Stomach (tissue), 9 donors: ENCODE measurements around the gene LDLRAD3. TPM values are rescaled to one million over a fixed set of nuclear protein-coding genes. Genes with fewer than 3 reads are reported as not detected.

Experiments
- DNase-seq, 2 donors: peaks; one replicate each; pipeline versions ENCODE4 v3.0.0 to v3.0.0-alpha.2; 2013 to 2019
- H3K27ac ChIP-seq, 5 donors: fragments of 200-600 bp in 4 of 5; sonication (generic) in 4 of 5; one replicate each; pipeline ENCODE4 v1.5.1; 2013 to 2019; ENCODE audit warnings: mild to moderate bottlenecking in 1 of 5, moderate library complexity in 1 of 5
- H3K27me3 ChIP-seq, 3 donors: fragments of 200-600 bp; sonication (generic); one replicate each; pipeline ENCODE4 v1.5.1; 2017 to 2019; ENCODE audit warnings: mixed run types in 1 of 3
- H3K36me3 ChIP-seq, 4 donors: fragments of 200-600 bp; sonication (generic); 1 replicate in 3 of 4; 2 replicates in 1 of 4; pipeline ENCODE4 v1.5.1; 2016 to 2019
- H3K4me1 ChIP-seq, 4 donors: fragments of 200-600 bp; sonication (generic); one replicate each; pipeline ENCODE4 v1.5.1; 2016 to 2019
- H3K4me3 ChIP-seq, 4 donors: fragments of 200-600 bp; sonication (generic) in 3 of 4; one replicate each; pipeline ENCODE4 v1.5.1; 2016 to 2019; ENCODE audit warnings: mild to moderate bottlenecking in 1 of 4
- H3K9me3 ChIP-seq, 4 donors: fragments of 200-600 bp; sonication (generic); one replicate each; pipeline ENCODE4 v1.5.1; 2016 to 2019
- EP300 ChIP-seq: sonication (generic); formaldehyde crosslinking; IDR thresholded peaks from one replicate; pipeline ENCODE4 v1.6.1; 2017; ENCODE audit warnings: antibody characterized with exemption
- POLR2A ChIP-seq, 4 donors: fragments of 450-650 bp; IDR thresholded peaks; one replicate each; pipeline ENCODE4 v1.6.1; 2016; ENCODE audit warnings: antibody characterized with exemption in 4 of 4, control low read depth in 2 of 4, mild to moderate bottlenecking in 1 of 4, moderate library complexity in 1 of 4
- POLR2AphosphoS5 ChIP-seq, 3 donors: sonication (generic); formaldehyde crosslinking; IDR thresholded peaks; one replicate each; pipeline ENCODE4 v1.6.1; 2016; ENCODE audit warnings: antibody characterized with exemption in 3 of 3
- WGBS, 5 donors: extraction: QIAGEN DNeasy Blood & Tissue Kit in 3 of 5; methylation state at CpG; one replicate each; pipeline versions ENCODE4 v1.1.5 to v1.1.7; 2013 to 2018; 5-methylcytosine and 5-hydroxymethylcytosine counted together
- intact Hi-C: fragments of 100-400 bp; cut with DNase I; formaldehyde crosslinking; loops from one replicate; pipeline ENCODE4 v1.15.1; 2023; ENCODE audit warnings: low total_unique reads
- polyA plus RNA-seq, 3 donors: library from polyadenylated mRNA; stranded (reverse); fragments of 200-250 nt; gene quantifications; one replicate each; pipeline ENCODE4 v1.2.3, GENCODE V29; 2013
- total RNA-seq, 5 donors: library from RNA; depleted of rRNA; stranded (reverse); fragments of >200 nt; gene quantifications; one replicate each; pipeline versions ENCODE4 v1.1.0 to v1.2.3, GENCODE V29; 2014 to 2016
- TF ChIP-seq, protein P1 (sequence below), 7 experiments: fragments of 450-650 bp in 4 of 7; fragments of 200-600 bp in 3 of 7; sonication (generic) in 3 of 7; IDR thresholded peaks; one replicate each; pipeline ENCODE4 v1.5.1; 2016 to 2019; ENCODE audit warnings: antibody characterized with exemption in 7 of 7, control low read depth in 2 of 7, mild to moderate bottlenecking in 1 of 7
- donor health status: healthy with polysubstance abuse.
- donor health status: Bipolar disorder and iron deficiency.
- donor health status: healthy.

LDLRAD3 gene
- total and polyA plus RNA-seq, 8 donors: 2.0 to 22.8 (median 7.9) TPM

DNA sequence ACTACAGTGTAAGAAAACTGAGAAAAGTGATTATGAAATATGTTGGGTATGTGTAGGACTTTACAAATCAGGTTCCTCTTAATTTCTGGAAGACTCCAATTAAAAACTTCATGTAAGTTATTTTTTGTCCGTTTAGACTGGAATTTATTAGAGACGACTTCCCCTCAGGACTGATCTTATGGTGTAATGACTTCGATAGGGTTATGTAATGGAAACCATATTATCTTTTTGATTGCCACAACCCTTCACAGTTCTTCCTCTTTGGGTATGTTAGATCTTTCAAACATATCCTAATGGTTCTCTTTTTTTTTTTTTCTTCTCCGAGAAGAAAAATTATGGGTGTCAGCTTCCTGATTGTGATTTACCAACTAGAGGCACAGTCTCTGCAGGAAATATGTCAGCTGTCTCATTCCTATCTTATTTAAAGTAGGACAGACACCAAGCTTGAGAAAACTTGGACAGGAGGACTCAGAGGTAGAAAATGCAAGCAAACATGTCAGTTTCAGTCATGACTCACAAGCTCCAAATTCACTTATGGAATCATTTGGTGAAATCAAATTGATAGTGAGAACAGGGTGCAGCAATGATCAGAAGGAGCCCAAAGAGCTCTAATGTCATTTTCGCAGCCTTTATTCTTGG is 11.1 kb upstream of the LDLRAD3 start:
- TF ChIP-seq, protein P1, sequence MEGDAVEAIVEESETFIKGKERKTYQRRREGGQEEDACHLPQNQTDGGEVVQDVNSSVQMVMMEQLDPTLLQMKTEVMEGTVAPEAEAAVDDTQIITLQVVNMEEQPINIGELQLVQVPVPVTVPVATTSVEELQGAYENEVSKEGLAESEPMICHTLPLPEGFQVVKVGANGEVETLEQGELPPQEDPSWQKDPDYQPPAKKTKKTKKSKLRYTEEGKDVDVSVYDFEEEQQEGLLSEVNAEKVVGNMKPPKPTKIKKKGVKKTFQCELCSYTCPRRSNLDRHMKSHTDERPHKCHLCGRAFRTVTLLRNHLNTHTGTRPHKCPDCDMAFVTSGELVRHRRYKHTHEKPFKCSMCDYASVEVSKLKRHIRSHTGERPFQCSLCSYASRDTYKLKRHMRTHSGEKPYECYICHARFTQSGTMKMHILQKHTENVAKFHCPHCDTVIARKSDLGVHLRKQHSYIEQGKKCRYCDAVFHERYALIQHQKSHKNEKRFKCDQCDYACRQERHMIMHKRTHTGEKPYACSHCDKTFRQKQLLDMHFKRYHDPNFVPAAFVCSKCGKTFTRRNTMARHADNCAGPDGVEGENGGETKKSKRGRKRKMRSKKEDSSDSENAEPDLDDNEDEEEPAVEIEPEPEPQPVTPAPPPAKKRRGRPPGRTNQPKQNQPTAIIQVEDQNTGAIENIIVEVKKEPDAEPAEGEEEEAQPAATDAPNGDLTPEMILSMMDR (IDR thresholded peaks at IDR 0.05): no peak
- TF ChIP-seq POLR2A (IDR thresholded peaks at IDR 0.05) (no peak), EP300 (no peak), POLR2AphosphoS5 (IDR thresholded peaks at IDR 0.05) (no peak)
- intact Hi-C loops: no loop called here
- H3K4me1 ChIP-seq: peaks cover 0 to 2% (median 0%) of the 10 kb centered on the region in 4 donors
- H3K27ac ChIP-seq: no peak overlapping the region
- H3K4me3 ChIP-seq: no peak overlapping the region
- no peaks in the 10 kb centered on the region for H3K36me3 ChIP-seq
- no peaks in the 10 kb centered on the region for H3K27me3 ChIP-seq
- H3K9me3 ChIP-seq: peaks cover 0 to 4% (median 0%) of the 10 kb centered on the region in 4 donors
- DNase-seq: no peak
- 71 to 80% (median 76%) methylated on average over 5 of the region's 5 CpGs for WGBS, 5 donors

DNA sequence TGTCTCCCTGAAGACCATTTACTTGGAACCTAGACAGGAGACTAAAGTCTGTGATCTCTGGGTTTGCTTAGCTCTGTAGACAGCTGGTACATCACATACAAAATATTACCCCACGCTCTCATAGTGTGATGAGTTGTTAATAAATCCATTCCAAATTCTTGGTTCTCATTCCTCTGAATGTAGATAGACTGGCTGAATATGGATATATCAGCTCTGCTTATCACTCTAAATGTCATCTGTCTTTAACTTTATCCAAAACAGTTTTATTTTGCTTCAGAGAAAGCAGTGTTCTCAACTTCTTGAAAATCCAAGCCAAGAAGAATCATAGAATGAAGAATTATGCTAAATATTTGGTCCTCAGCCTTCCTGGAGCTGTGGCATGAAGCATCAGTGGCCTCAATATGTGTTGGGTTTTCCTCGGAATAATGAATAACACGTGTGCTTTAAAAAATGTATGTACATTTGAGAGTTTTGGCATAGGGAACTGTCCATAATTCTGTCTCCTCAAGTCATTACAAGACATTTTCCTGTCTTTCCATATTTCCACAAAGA is 10.5 kb upstream of the LDLRAD3 start:
- TF ChIP-seq, protein P1 (IDR thresholded peaks at IDR 0.05): no peak
- no peak for TF ChIP-seq POLR2A (IDR thresholded peaks at IDR 0.05)
- no peak for TF ChIP-seq EP300
- no peak for TF ChIP-seq POLR2AphosphoS5 (IDR thresholded peaks at IDR 0.05)
- Histone ChIP-seq H3K27me3 (no peaks in the 10 kb centered on the region), H3K4me3 (no peak overlapping the region), H3K9me3 (peaks cover 0 to 4% (median 0%) of the 10 kb centered on the region in 4 donors), H3K4me1 (no peaks in the 10 kb centered on the region), H3K36me3 (no peaks in the 10 kb centered on the region), H3K27ac (no peak overlapping the region)
- 66 to 91% (median 86%) methylated on average over 3 of the region's 3 CpGs for WGBS, 5 donors
- intact Hi-C loops: no loop called here
- DNase-seq: no peak

DNA sequence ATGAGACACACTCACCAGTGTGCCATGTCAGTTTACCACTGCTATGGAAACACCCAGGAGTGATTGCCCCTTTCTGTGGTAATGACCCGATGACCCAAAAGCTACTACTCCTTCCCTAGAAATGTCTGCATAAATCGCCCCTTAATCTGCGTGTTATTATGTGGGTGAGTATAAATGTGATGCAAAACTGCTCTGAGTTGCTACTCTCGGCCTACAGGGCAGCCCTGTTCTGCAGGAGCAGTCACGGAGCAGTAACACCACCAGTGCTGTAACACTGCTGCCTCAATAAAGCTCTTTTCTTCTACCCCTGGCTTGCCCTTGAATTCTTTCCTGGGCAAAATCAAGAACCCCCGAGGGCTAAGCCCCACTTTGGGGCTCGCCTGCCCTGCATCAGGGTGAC is 9.6 kb upstream of the LDLRAD3 start:
- 67 to 78% (median 71%) methylated on average over 7 of the region's 7 CpGs for WGBS, 5 donors
- Histone ChIP-seq H3K9me3 (peaks cover 0 to 4% (median 0%) of the 10 kb centered on the region in 4 donors), H3K4me3 (no peak overlapping the region), H3K36me3 (no peaks in the 10 kb centered on the region), H3K27me3 (no peaks in the 10 kb centered on the region), H3K4me1 (no peaks in the 10 kb centered on the region), H3K27ac (no peak overlapping the region)
- intact Hi-C loops: no loop called here
- no peak for DNase-seq
- TF ChIP-seq, protein P1 (IDR thresholded peaks at IDR 0.05): no peak
- TF ChIP-seq EP300 (no peak), POLR2AphosphoS5 (IDR thresholded peaks at IDR 0.05) (no peak), POLR2A (IDR thresholded peaks at IDR 0.05) (no peak)

DNA sequence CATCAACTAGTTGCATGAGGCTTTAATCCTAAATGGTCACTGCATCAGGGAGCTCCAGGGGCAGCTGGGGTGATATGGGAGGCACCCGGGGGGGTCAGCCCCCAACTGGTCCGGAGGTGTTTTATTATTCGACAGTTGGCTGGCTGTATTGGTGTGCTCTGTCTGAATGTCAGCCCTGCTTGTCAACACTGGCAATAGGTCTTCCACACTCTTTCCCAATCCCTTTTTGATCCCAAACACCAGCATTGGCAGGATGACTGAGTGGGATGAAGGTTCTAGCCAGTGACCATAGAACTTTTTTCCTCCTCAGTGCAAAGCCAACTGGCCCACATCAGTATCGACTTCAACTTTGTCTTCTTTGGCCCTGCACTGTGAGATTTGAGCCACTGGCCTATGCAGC is 8.9 kb upstream of the LDLRAD3 start:
- DNase-seq: no peak
- Histone ChIP-seq H3K4me3 (no peak overlapping the region), H3K27ac (no peak overlapping the region), H3K27me3 (no peaks in the 10 kb centered on the region), H3K4me1 (no peaks in the 10 kb centered on the region), H3K9me3 (peaks cover 0 to 4% (median 0%) of the 10 kb centered on the region in 4 donors), H3K36me3 (no peaks in the 10 kb centered on the region)
- TF ChIP-seq, protein P1 (IDR thresholded peaks at IDR 0.05): no peak
- TF ChIP-seq POLR2AphosphoS5 (IDR thresholded peaks at IDR 0.05): no peak
- TF ChIP-seq EP300: no peak
- TF ChIP-seq POLR2A (IDR thresholded peaks at IDR 0.05): no peak
- intact Hi-C loops: no loop called here
- 78 to 80% (median 79%) methylated on average over 4 of the region's 4 CpGs for WGBS, 5 donors
